Measurements from ENCODE around the gene LPIN3.

DNA sequence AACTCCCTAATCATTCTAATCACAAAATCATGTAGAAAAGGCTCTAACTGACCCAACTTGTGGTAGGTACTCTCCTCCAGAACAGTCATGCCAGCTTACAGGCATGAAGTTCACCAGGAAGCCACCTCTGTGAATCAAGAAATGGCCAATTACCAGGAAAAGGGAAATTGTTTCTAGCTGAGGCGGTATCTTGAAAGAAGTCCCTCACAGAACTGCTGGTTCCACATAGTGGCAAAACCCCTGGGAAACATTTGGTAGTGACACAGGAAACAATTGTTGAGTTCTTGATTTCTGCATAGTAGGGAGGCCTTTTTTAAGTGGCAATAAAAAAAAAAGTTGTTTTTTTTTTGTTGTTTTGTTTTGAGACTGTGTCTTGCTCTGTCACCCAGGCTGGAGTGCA is 19.6 kb upstream of the LPIN3 start:
- TF ChIP-seq, protein P1, sequence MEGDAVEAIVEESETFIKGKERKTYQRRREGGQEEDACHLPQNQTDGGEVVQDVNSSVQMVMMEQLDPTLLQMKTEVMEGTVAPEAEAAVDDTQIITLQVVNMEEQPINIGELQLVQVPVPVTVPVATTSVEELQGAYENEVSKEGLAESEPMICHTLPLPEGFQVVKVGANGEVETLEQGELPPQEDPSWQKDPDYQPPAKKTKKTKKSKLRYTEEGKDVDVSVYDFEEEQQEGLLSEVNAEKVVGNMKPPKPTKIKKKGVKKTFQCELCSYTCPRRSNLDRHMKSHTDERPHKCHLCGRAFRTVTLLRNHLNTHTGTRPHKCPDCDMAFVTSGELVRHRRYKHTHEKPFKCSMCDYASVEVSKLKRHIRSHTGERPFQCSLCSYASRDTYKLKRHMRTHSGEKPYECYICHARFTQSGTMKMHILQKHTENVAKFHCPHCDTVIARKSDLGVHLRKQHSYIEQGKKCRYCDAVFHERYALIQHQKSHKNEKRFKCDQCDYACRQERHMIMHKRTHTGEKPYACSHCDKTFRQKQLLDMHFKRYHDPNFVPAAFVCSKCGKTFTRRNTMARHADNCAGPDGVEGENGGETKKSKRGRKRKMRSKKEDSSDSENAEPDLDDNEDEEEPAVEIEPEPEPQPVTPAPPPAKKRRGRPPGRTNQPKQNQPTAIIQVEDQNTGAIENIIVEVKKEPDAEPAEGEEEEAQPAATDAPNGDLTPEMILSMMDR (IDR thresholded peaks at IDR 0.05; ENCODE audit: low read depth, low read length) = no peak
- no peak for TF ChIP-seq MYC (IDR thresholded peaks at IDR 0.05; ENCODE audit: low read depth, low read length)

Data from NB4 (cell line).